Erythroblast (primary cell): ENCODE data around the gene ZNF503.

Experiments
- GATA1 ChIP-seq: IDR thresholded peaks from 2 replicates; pipeline ENCODE4 v1.6.1; 2011; ENCODE audit warnings: low read depth, mild to moderate bottlenecking, control low read depth, low read length, moderate library complexity
- POLR2A ChIP-seq: IDR thresholded peaks from 2 replicates; pipeline ENCODE4 v1.6.1; 2011; ENCODE audit warnings: mild to moderate bottlenecking, low read length

GRCh38 chr10:75367901-75368300, 33.7 kb downstream of the ZNF503 start:
- TF ChIP-seq POLR2A, result no peak
- no peak for TF ChIP-seq GATA1
